Cerebellar nuclear complex (tissue), 1 donor: Measurements from ENCODE around the gene RABGGTA.

Experiments
- DNase-seq, 2 experiments: peaks; one replicate each; lab custom pipeline; 2025; lab: John Stamatoyannopoulos, UW

The RABGGTA gene

DNA sequence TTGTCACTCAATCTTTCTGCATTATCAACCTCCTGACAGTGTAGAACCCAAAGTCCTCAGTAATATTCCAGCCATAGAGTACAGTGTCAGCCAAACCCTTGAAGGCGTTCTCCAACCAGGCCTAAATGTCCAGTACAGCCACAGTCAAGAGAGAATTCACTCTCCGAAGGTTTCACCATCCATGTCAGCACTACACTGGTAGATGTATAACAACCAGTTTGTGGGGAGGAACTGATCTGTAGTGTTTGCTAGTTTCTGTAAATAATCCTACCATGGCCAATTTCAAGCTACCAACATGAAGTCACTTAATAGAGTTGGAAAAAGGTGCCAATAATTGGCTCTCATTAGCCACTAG, 55.1 kb downstream of the RABGGTA start:
- no peak for DNase-seq
